Astrocyte (in vitro differentiated cells and primary cell): ENCODE measurements around the gene WBP1L. TPM values are rescaled to one million over a fixed set of nuclear protein-coding genes. Genes with fewer than 3 reads are reported as not detected.
"Not testable (repeated sequence)": the region's sequence is repeated elsewhere in the genome, so short reads cannot be mapped to it uniquely, and the experiment has no call there.

Experiments used
- DNase-seq: peaks from one replicate; pipeline ENCODE4 v3.0.0-alpha.2; 2010; ENCODE audit warnings: low read depth
- FAIRE-seq: peaks from 2 replicates; lab custom pipeline; 2011; peaks lifted over from hg19 to GRCh38; lab: Jason Lieb, UNC
- H2AFZ ChIP-seq: 2 replicates; pipeline ENCODE4 v1.6.0; 2012; ENCODE audit warnings: low read depth, low read length, inconsistent platforms
- H3K27ac ChIP-seq: 2 replicates; pipeline ENCODE4 v1.5.1; 2011; ENCODE audit warnings: low read depth, low read length, inconsistent platforms
- H3K27me3 ChIP-seq: 2 replicates; pipeline ENCODE4 v1.6.0; 2011; ENCODE audit warnings: low read length, inconsistent platforms; ENCODE audit not compliant: insufficient read depth
- H3K36me3 ChIP-seq: 2 replicates; pipeline ENCODE4 v1.5.1; 2011; ENCODE audit warnings: low read length, inconsistent platforms; ENCODE audit not compliant: insufficient read depth
- H3K4me1 ChIP-seq: 2 replicates; pipeline ENCODE4 v1.5.1; 2011; ENCODE audit warnings: low read length, inconsistent platforms; ENCODE audit not compliant: insufficient read depth
- H3K4me2 ChIP-seq: 2 replicates; pipeline ENCODE4 v1.6.0; 2012; ENCODE audit warnings: low read length, inconsistent platforms
- H3K4me3 ChIP-seq: 2 replicates; pipeline ENCODE4 v1.5.1; 2011; ENCODE audit warnings: low read depth, mild to moderate bottlenecking, low read length, inconsistent platforms; ENCODE audit not compliant: insufficient read depth
- H3K79me2 ChIP-seq: 2 replicates; pipeline ENCODE4 v1.6.0; 2012; ENCODE audit warnings: mild to moderate bottlenecking, low read length, inconsistent platforms; ENCODE audit not compliant: insufficient read depth
- H3K9ac ChIP-seq: 2 replicates; pipeline ENCODE4 v1.6.0; 2012; ENCODE audit warnings: mild to moderate bottlenecking, low read length, inconsistent platforms
- H3K9me3 ChIP-seq: 2 replicates; pipeline ENCODE4 v1.5.1; 2012; ENCODE audit warnings: low read depth, mild to moderate bottlenecking, low read length, inconsistent platforms; ENCODE audit not compliant: insufficient read depth
- H4K20me1 ChIP-seq: 2 replicates; pipeline ENCODE4 v1.6.0; 2012; ENCODE audit warnings: low read length, inconsistent platforms; ENCODE audit not compliant: insufficient read depth
- H3K27ac Mint-ChIP-seq: one replicate; pipeline ENCODE4 v1.8.0; 2021; ENCODE audit warnings: mild to moderate bottlenecking, mixed read lengths; ENCODE audit not compliant: unreplicated experiment
- H3K27me3 Mint-ChIP-seq: one replicate; pipeline ENCODE4 v1.8.0; 2021; ENCODE audit warnings: low read depth, mixed read lengths; ENCODE audit not compliant: unreplicated experiment
- H3K36me3 Mint-ChIP-seq: one replicate; pipeline ENCODE4 v1.8.0; 2021; ENCODE audit warnings: low read depth, mixed read lengths; ENCODE audit not compliant: unreplicated experiment
- H3K4me1 Mint-ChIP-seq: one replicate; pipeline ENCODE4 v1.8.0; 2021; ENCODE audit warnings: low read depth, mixed read lengths; ENCODE audit not compliant: unreplicated experiment
- H3K4me3 Mint-ChIP-seq: one replicate; pipeline ENCODE4 v1.8.0; 2021; ENCODE audit warnings: mild to moderate bottlenecking, moderate library complexity, mixed read lengths; ENCODE audit not compliant: unreplicated experiment
- H3K9me3 Mint-ChIP-seq: one replicate; pipeline ENCODE4 v1.8.0; 2021; ENCODE audit warnings: mild to moderate bottlenecking, mixed read lengths; ENCODE audit not compliant: unreplicated experiment
- CTCF ChIP-seq: IDR thresholded peaks from 2 replicates; pipeline ENCODE4 v1.5.1; 2011; ENCODE audit warnings: low read depth, mild to moderate bottlenecking, inconsistent platforms, low read length, moderate library complexity; ENCODE audit not compliant: insufficient read depth
- EZH2 ChIP-seq: IDR thresholded peaks from 2 replicates; pipeline ENCODE4 v1.6.1; 2012; ENCODE audit warnings: mild to moderate bottlenecking, low read length, inconsistent platforms; ENCODE audit not compliant: insufficient read depth
- total RNA-seq: library from RNA; stranded (reverse); gene quantifications from 2 replicates; pipeline ENCODE4 v1.2.1, GENCODE V29; 2021

WBP1L gene
- total RNA-seq, 1 donor from 2014 or later: 73.6 TPM

DNA sequence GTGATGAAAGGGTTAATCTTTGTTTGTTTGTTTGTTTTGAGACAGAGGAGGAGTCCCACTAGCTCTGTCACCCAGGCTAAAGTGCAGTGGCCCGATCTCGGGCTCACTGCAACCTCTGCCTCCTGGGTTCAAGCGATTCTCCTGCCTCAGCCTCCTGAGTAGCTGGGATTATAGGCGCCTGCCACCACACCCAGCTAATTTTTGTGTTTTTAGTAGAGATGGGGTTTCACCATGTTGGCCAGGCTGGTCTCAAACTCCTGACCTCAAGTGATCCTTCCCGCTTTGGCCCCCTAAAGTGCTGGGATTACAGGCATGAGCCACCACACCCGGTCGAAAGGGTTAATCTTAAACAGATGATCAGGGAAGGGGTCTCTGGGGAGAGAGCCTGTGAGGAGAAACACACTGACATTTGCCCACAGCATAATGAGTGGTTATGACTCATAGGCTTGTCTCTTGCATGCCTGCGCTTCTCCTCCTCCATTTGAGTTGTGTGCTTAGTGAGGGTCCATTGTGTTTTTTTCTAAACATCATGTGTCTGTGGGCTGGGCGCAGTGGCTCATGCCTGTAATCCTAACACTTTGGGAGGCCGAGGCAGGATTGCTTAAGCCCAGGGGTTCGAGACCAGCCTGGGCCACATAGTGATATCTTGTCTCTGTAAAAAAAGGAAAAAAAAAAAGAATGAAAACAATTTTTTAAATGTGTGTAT, 112.1 kb downstream of the WBP1L start:
- H3K27me3 ChIP-seq, H3K36me3 ChIP-seq, H3K27me3 Mint-ChIP-seq, H3K36me3 Mint-ChIP-seq, H3K4me1 ChIP-seq, H2AFZ ChIP-seq, H3K9ac ChIP-seq, H3K9me3 Mint-ChIP-seq, H3K4me3 ChIP-seq, H3K9me3 ChIP-seq, H4K20me1 ChIP-seq: not testable (repeated sequence)
- Histone ChIP-seq H3K27ac (peak overlapping the region; percentile 43), H3K79me2 (peaks cover 14% of the 10 kb centered on the region), H3K4me2 (peak overlapping the region; percentile 79)
- FAIRE-seq: peak; percentile 59
- DNase-seq: peak; percentile 97
- Mint-ChIP-seq H3K27ac (peak overlapping the region; percentile 94), H3K4me1 (peaks cover 15% of the 10 kb centered on the region), H3K4me3 (peak overlapping the region; percentile 45)

DNA sequence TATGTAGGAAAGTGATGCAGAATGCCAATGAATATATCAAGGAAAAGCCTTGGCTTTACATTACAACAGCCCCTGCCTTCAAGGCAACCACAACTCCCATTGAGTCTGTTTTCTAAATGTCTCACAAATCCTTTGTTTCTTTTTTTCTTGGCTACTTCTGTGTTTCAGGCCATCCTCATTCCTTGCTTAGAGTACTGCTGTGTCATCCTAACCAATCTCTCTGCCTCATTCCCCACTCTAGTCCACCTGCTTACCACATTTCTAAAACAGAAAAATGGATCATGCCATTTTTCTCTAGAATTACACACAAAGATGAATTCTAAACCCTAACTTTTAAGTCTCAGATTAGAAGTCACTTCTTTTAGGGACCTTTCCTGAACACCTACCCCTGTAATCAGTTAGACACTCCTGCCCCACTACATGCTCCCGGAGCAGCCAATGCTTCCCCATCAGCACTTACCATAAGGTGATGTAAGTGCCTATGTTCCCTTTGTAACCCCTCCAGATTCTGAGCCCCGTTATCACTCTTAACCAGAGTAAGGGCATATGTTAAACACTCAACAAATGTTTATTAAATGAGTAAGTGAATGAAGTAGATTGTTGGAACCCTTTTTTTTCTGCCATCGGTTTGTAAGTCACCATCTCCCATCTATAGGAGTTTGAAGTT, 113.1 kb downstream of the WBP1L start:
- peak overlapping the region; percentile 45 for H3K4me3 Mint-ChIP-seq
- peaks cover 15% of the 10 kb centered on the region for H3K4me1 Mint-ChIP-seq
- Histone ChIP-seq H3K4me3 (no peak overlapping the region), H4K20me1 (peaks cover 7% of the 10 kb centered on the region), H3K9ac (no peak overlapping the region), H3K27me3 (no peaks in the 10 kb centered on the region), H3K27ac (no peak overlapping the region), H3K4me1 (peaks cover 3% of the 10 kb centered on the region), H2AFZ (no peak overlapping the region), H3K4me2 (no peak overlapping the region), H3K79me2 (peaks cover 14% of the 10 kb centered on the region), H3K9me3 (no peaks in the 10 kb centered on the region), H3K36me3 (no peaks in the 10 kb centered on the region)
- DNase-seq (no peak), FAIRE-seq (no peak)
- no peaks in the 10 kb centered on the region for H3K9me3 Mint-ChIP-seq
- H3K27me3 Mint-ChIP-seq: no peaks in the 10 kb centered on the region
- peak overlapping the region; percentile 49 for H3K27ac Mint-ChIP-seq
- no peak for TF ChIP-seq EZH2
- TF ChIP-seq CTCF: no peak
- H3K36me3 Mint-ChIP-seq: peaks cover 2% of the 10 kb centered on the region

- H3K27me3 Mint-ChIP-seq: no peaks in the 10 kb centered on the region
- H3K27ac Mint-ChIP-seq: no peak overlapping the region
Measured at GRCh38 chr10:102859911-102860310, 116.2 kb downstream of the WBP1L start.

More at GRCh38 chr10:102859911-102860310, 116.2 kb downstream of the WBP1L start:
- no peaks in the 10 kb centered on the region for H3K36me3 ChIP-seq
- no peak overlapping the region for H3K4me3 Mint-ChIP-seq
- H3K27me3 ChIP-seq: no peaks in the 10 kb centered on the region
- DNase-seq: no peak
- TF ChIP-seq EZH2: no peak
- peaks cover 2% of the 10 kb centered on the region for H3K36me3 Mint-ChIP-seq
- H3K79me2 ChIP-seq: peaks cover 14% of the 10 kb centered on the region
- H3K4me1 Mint-ChIP-seq: peaks cover 14% of the 10 kb centered on the region
- H3K9me3 ChIP-seq: no peaks in the 10 kb centered on the region
- no peak overlapping the region for H2AFZ ChIP-seq
- H3K4me2 ChIP-seq: no peak overlapping the region
- H3K4me3 ChIP-seq: no peak overlapping the region
- peaks cover 3% of the 10 kb centered on the region for H3K4me1 ChIP-seq
- no peak for FAIRE-seq
- no peak overlapping the region for H3K27ac ChIP-seq
- no peaks in the 10 kb centered on the region for H3K9me3 Mint-ChIP-seq
- no peak overlapping the region for H3K9ac ChIP-seq
- H4K20me1 ChIP-seq: peaks cover 7% of the 10 kb centered on the region
